GM11168 (cell line): ENCODE data around the gene THBS3.

Source experiments
- in situ Hi-C: fragments of 300-500 bp; cut with MboI; formaldehyde crosslinking; loops from one replicate; pipeline ENCODE4 v1.12.0; 2022; ENCODE audit warnings: low sequenced_read_pairs; ENCODE audit not compliant: unreplicated experiment

THBS3 gene

GRCh38 chr1:155176544-155177071 lies 31.1 kb downstream of the THBS3 start:
- in situ Hi-C loops, result no loop called here

DNA sequence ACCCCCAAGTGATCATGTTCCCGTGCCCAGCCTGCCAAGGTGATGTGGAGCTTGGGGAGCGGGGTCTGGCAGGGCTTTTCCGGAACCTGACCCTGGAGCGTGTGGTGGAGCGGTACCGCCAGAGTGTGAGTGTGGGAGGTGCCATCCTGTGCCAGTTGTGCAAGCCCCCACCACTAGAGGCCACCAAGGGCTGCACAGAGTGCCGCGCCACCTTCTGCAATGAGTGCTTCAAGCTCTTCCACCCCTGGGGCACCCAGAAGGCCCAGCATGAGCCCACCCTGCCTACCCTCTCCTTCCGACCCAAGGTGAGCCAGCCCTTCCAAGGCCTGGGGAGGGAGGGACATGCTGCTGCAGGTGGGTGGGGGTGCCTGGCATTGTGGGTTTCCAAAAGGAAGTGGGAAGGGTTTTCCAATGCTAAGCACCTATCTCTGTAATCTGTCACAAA lies 31.7 kb downstream of the THBS3 start:
- in situ Hi-C loops, result no loop called here

- in situ Hi-C loops, result no loop called here
These were observed 32.3 kb downstream of the THBS3 start for GRCh38 chr1:155175281-155175926.

DNA sequence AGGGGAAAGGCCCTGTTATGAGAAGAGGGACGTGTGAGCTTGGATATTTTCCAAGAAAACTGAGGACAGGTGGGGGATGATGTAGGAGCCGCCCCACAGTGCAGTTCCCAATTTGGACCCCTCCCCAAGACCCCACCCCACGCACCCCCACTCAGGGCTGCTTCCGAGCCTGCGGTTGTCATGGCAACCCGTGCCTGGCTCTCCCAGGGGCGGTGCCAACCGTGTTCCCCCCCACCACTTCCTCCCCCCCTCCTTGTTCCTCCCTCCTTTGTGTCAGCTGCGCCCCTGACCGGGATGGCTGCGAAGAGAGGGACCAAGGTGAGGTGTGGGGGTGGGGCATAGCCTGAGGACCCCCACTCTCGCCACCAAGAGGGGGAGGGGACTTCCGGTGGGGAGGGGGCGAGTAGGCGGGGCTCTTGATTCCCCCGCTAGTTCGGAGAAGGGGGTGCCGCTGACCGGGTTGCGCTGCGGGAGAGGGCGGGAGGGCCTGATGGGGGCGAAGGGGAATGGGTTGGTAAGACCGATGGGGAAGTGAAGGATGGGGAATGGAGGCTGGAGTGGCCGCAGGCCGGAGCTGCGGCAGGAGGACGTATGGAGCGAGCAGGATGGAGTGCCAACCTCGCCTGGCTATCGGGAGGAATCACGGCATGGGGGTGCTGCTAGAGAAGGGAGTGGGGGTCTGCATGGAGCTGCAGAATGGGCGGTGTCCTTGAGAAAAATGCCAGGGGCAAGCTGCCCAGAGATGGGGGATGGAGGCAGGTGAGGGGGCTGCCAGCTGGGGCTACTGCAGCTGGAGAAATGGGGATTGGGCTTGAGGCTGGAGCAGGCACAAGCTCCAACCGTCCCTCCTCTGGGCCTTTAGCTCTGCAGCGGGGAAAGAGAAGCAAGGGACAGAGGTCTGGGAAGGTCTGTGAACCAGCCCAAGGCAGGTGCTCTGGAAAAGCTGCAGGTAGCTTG lies 33.1 kb downstream of the THBS3 start:
- in situ Hi-C loops, result no loop called here

GRCh38 chr1:155173478-155174323 lies 34.0 kb downstream of the THBS3 start, which contains the start of gene TRIM46:
TSS of gene TRIM46 (plus strand) at chr1:155173849. CDS start at chr1:155173967, 118 bp downstream.
- in situ Hi-C loops, result no loop called here

DNA sequence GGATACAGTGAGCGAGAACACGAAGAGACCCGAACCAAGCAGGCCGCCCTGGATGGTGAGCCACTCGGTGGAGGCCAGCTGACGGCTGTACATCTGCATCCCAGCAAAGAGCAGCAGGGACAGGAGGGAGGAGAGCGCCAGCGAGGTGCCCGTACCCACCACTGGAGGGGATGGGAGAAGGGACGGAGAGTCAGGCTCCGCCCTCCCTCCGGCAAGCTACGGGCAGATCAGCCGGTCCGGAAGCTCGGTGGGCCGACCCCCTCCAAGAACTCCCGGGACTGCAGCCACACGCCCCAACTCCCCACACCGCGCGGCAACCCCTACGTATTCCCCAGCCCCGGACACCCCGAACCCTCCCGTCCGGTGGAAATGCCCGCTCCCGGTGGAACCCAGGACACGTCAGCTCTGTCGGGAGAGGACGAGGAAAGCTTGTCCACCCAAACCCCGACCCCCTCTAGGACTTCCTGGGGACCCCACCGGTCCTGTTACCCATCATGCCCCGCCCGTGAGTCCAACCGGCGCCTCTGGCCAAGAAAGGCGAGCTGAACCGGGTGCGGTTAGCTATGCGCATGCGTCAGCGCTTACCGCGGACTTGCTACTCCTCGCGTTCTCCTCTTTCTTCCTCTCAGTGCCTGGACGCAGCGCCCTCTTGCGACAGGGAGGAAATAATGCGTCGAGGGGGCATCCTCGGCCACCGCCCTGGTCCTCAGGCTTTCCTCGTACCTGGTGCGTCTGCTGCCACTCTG lies 34.8 kb downstream of the THBS3 start, which contains the start of gene KRTCAP2:
Gene KRTCAP2, minus strand, starts transcription at position 573 of the 746 bp plus-strand sequence. Its CDS starts 80 bp downstream, at position 493.
- in situ Hi-C loops, result no loop called here

- in situ Hi-C loops, result no loop called here
These were observed 35.6 kb downstream of the THBS3 start for GRCh38 chr1:155171836-155172731.

DNA sequence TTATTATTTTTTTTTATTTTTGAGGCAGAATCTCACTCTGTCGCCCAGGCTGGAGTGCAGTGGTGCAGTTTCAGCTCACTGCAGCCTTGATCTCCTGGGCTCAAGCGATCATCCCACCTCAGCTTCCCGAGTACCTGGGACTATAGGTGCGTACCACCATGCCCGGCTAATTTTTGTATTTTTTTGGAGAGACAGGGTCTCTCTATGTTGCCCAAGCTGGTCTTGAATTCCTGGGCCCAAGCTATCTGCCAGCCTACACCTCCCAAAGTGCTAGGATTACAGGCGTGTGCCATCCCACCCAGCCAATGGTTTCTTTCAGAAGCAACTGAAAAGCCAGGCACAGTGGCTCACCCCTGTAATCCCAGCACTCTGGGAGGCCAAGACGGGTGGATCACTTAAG lies 36.9 kb downstream of the THBS3 start:
- in situ Hi-C loops, result no loop called here

DNA sequence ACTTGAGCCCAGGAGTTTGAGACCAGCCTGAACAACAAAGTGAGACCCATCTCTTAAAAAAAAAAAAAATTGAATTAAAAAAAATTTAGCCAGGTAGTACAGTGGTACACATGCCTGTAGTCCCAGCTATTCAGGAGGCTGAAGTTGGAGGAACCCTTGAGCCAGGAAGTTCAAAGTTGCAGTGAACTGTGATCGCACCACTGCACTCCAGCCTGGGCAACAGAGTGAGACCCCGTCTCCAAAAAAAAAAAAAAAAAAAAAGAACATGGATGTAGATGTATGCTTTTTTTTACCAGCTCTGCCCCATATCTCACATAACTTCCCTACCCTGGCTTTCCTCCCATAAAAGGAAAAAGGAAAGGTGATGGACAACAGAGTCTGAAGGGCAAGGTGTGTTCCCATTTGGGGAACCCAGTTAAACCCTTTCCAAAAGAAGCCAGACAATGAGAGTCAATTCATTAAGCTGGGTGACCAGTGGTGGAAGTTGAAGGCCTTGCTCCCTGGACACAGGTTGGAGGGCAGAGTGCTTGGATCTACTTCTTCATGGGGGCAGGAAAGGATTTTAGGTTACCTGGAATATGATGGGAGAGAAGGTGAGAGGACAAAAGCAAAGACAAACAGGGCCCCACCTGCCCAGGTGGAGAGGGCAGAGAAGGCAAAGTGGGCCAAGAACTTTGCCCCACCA lies 37.5 kb downstream of the THBS3 start:
- in situ Hi-C loops, result no loop called here

- in situ Hi-C loops, result loop anchor here (5.0 kb wide), 1 partner anchor 77 kb away; no protein-coding TSS in a partner anchor
These were observed 38.2 kb downstream of the THBS3 start for GRCh38 chr1:155169541-155169940.

DNA sequence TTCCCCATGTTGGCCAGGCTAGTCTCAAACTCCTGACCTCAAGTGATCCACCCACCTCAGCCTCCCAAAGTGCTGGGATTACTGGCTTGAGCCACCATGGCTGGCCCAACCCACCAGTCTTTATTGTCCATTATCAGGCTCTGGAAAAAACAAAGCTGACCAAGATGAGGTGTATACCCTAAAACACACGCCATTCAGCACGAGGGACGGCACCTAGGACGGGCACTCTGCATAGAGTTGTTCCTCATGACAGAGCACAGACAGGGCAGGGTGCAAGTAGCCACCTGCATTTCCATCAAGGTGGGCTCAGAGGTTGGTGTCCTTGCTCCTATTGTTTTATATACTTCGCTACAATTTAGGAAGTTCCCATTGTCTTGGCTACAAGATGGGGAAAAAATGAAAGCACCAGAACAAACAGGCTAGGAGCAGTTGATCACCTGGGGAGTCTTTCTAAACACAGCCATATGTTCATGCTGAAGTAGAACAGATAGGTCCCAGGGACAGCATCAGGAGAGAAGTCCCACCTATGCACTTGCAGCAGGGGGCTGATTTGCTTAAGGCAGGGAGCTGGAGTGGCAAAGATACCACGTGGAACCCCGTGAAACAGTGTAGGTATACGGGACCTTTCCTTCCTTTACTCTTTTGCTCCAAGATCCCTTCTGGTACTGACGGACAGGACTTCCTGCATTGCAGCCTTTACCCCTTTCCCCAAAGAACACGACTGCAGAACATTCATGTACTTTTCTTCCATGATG lies 39.1 kb downstream of the THBS3 start:
- in situ Hi-C loops, result loop anchor here (5.0 kb wide), 1 partner anchor 76 kb away; no protein-coding TSS in a partner anchor

GRCh38 chr1:155168105-155168445 lies 39.6 kb downstream of the THBS3 start:
- in situ Hi-C loops, result loop anchor here (5.0 kb wide), 1 partner anchor 76 kb away; no protein-coding TSS in a partner anchor

- in situ Hi-C loops, result loop anchor here (5.0 kb wide), 1 partner anchor 75 kb away; no protein-coding TSS in a partner anchor
These were observed 40.3 kb downstream of the THBS3 start for GRCh38 chr1:155167166-155168104.

- in situ Hi-C loops, result loop anchor here (5.0 kb wide), 1 partner anchor 74 kb away; no protein-coding TSS in a partner anchor
These were observed 41.1 kb downstream of the THBS3 start for GRCh38 chr1:155166471-155167165.

GRCh38 chr1:155166051-155166470 lies 41.6 kb downstream of the THBS3 start:
- in situ Hi-C loops, result loop anchor here (5.0 kb wide), 1 partner anchor 74 kb away; no protein-coding TSS in a partner anchor
